Skin of body (tissue), 2 donors: Measurements from ENCODE around the gene EDDM13. TPM values are rescaled to one million over a fixed set of nuclear protein-coding genes. Genes with fewer than 3 reads are reported as not detected.
"Not testable (repeated sequence)": the region's sequence is repeated elsewhere in the genome, so short reads cannot be mapped to it uniquely, and the experiment has no call there.

Experiments
- DNase-seq: peaks from one replicate; lab custom pipeline; 2025; lab: John Stamatoyannopoulos, UW
- total RNA-seq: library from RNA; depleted of rRNA; stranded (reverse); fragments of >200 nt; gene quantifications from one replicate; pipeline ENCODE4 v1.2.3, GENCODE V29; 2014

The EDDM13 gene, protein sequence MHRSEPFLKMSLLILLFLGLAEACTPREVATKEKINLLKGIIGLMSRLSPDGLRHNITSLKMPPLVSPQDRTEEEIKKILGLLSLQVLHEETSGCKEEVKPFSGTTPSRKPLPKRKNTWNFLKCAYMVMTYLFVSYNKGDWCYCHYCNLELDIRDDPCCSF
- total RNA-seq, result 0.79 TPM

DNA sequence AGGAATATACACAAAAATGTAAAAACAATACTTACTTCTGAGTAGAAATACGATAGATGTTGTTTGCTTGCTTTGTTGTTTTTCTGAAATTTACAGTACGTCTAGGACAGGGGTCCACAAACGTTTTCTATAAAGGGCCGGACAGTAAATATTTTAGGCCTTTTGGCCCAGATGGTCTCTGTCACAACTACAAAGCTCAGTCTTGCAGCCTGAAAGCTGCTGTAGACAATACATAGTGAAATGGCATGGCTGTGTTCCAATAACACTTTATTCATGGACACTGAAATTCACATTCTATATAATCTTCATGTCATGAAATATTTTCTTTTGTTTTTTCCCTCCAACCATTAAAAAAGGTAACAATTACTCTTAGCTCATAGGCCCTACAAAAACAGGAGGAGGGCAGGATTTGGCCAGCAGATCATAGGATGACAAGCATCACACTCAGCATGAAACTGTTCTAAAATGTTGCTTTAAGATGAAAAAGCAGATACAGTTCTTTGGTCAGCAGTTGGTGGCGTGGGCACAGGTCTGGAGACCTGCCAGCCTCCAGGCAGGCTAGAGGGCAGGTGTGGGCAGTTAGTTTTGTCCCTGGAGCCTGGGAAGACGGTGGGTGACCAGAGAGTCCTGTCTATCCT lies at the start of gene EDDM13:
Gene EDDM13 (plus strand): TSS at position 588 of the 638 bp plus-strand sequence. CDS start 87 bp downstream, outside the sequence.
- DNase-seq, result no peak

DNA sequence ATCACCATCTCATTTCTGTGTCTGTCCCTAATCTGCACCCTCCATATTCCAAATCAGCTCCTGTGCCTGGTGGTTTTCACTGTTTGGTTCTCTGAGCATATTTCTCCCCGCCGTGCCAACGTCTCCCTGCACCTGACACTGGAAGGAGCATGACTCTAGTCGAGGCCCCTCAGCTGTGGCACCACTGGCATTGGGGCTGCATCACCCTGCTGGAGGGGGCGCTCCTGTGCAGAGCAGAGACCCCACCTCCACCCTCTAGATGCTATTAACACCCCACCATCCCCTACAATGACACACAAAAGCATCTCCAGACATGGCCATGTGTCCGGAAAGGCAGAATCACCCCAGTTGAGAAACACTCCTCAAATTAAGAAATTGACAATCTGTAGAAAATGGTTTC lies 49.6 kb upstream of the EDDM13 start:
- DNase-seq, result no peak

DNA sequence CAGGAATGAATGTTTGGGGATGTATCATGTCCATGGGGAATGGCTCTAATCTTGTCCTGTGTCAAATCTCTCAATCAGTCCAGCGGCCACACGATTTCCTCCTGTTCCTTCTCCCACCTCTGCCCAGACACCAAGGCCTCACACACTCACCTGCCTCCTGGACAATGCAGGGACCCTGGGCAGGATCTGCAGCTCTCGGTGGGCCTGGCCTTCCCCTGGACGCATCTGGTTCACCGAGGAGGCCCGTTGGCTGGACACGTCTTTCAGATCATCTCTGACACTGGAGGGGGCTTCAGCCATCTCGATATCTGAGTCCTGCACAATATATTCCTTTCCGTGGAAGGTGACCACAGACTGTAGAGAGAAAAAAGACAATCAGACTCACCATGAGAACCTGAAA lies 49.1 kb upstream of the EDDM13 start:
- no peak for DNase-seq

DNA sequence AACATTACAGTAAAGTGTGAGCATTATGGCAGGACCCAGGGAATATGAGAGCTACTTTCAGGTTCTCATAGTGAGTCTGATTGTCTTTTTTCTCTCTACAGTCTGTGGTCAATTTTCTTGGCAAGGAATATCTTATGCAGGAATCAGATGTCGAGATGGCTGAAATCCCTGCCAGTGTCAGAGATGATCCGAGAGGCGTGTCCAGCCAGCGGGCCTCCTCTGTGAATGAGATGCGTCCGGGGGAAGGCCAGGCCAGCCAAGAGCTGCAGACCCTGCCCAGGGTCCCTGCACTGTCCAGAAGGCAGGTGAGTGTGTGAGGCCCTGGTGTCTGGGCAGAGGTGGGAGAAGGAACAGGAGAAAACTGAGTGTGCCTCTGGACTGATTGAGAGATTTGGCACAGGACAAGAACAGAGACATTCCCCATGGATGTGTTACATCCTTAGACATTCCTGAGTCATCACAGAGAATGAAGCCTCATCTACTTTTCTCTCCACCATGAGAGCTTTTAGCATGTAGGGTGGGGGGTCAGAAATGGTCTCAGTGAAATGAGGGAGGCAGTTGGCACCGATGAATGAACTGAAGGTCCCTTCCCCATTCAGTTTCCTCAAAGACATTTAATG lies 27.3 kb upstream of the EDDM13 start:
- DNase-seq, result no peak

DNA sequence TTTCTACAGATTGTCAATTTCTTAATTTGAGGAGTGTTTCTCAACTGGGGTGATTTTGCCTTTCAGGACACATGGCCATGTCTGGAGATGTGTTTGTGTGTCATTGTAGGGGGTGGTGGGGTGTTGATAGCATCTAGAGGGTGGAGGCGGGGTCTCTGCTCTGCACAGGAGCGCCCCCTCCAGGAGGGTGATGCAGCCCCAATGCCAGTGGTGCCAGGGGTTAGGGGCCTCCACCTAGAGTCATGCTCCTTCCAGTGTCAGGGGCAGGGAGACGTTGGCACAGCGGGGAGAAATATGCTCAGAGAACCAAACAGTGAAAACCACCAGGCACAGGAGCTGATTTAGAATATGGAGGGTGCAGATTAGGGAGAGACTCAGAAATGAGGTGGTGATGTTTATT lies 26.8 kb upstream of the EDDM13 start:
- not testable (repeated sequence) for DNase-seq

DNA sequence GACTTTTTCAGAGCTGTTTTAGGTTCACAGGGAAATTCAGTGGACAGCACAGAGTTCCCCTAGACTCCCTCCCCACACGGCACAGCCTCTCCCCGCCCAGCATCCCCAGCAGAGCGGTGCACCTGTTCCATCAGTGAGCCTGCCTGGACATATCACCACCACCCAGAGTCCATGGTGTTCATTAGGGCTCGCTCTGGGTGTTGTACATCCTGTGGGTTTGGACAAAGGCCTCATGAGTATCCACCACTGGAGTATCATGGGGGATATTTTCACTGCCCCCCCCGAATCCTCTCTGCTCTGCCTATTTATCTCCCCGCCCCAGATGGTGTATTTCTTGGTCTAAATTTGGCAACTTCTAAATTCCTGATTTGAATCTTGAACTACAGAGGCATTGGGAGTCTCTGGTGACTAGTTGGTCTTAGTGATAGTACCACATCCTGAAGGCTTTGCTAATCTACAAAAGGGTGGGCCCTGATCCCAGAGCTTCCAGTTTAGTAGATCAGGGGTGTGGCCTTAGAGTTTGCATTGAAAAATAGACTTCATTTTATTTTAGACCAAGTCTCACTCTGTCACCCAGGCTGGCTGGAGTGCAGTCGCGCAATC lies 23.7 kb upstream of the EDDM13 start:
- not testable (repeated sequence) for DNase-seq

DNA sequence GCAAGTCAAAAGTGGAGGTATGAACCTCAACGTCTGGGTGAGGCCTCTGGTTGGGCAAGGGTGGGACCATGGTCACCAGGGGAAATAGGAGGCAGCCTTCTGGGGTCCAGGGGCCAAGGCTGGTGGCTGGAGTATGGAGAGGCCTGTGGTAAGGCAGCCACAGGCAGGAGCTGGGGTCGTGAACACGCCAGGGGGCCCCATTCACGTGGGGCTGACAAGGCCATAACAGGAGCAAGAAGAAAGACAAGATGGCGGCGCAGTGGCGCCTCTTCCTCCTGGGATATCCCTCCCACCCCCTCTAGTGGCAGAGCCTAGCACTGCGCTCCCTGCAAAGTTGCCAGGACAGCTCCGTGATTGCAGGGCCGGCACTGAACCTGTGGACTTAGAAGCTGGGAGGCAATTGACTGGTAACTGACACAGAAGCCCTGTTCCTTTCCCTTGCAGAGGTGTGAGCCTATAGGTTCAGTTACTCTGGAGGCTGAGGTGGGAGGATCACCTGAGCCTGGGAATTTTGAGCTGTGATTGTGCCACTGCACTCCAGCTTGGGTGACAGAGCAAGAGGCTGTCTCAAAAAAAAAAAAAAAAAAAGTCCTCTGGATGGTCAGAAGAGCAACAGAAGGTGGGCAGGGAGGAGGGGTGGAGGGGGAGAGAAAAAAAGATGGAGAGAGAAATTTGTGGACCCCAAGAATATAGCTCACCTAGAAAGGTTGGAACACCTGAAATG lies 19.7 kb upstream of the EDDM13 start:
- DNase-seq, result no peak

DNA sequence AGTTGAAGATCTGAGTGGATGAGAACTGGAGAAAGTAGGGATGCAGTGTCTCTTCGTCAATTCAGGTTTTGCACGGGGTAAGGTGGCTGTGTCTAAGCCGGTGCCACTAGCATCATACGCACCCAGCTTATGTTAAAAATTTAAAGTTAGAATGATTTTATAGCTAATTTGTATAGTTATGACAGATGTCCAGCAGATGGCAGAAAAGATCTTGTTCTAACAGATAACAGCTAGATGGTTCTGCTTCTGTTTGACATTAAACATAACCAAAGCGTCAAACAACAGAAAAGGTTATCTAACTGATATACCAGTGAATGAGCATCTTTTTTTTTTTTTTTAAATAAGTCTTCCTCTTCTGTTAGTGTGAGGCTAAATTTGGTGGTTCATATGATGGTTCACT lies 18.8 kb upstream of the EDDM13 start:
- peak; percentile 11 for DNase-seq

DNA sequence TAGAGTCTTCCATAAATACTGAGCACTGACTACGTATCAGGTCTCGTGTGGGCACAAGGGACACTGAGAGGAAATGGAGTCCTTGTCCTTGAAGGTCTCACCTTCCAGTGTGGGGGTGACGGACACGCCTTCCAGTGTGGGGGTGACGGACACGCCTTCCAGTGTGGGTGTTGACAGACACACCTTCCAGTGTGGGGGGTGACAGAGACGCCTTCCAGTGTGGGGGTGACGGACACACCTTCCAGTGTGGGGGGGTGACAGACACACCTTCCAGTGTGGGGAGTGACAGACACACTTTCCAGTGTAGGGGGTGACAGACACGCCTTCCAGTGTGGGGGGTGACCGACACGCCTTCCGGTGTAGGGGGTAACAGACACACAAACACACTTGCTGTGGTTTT lies 14.3 kb upstream of the EDDM13 start:
- no peak for DNase-seq

DNA sequence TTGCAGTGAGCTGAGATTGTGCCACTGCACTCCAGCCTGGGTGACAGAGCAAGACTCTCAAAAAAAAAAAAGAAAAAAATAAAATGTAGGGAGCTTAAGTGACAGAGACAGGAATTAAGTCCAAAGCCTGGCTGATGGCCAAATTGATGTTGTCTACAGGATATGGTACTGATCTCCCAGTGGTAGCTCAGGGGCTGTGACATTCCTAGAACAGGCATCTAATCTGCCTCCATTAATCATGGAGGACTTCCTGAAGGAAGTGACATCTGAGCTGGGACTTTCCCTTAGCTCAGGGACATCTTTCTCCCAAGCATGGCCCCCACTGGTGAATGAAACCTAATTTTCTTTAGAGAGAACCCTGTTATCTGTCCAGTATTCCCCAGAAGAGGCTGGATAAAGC lies 11.4 kb upstream of the EDDM13 start:
- no peak for DNase-seq

DNA sequence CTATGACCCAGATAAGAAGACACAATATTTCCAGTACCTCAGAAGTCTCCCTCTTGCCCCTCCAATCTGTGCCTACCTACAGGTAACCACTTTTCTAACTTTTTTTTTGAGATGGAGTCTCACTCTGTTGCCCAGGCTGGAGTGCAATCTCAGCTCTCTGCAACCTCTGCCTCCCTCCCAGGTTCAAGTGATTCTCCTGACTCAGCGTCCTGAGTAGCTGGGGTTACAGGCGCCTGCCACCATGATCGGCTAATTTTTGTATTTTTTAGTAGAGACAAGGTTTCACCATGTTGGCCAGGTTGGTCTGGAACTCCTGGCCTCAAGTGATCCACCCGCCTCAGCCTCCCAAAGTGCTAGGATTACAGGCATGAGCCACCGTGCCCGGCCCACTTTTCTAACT lies 10.6 kb upstream of the EDDM13 start:
- not testable (repeated sequence) for DNase-seq

DNA sequence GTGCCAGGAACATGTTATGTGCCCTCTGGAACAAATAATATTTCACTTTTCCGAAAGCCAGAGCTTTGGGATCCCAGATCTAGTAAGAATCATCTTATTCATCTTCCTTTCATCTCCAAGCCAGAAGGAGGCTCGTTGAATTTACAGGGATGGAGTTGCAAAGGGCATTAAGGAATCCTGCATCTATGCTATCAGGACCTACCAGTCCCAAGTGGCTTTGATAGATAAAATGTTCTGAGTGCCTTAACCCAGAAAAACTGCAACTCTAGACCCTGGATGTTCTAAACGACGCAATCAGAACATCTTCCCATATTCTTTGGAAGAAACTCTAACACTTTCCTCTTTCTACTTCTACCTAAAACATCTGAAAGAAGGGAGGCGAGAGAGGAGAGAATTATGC lies 9.2 kb upstream of the EDDM13 start:
- no peak for DNase-seq

DNA sequence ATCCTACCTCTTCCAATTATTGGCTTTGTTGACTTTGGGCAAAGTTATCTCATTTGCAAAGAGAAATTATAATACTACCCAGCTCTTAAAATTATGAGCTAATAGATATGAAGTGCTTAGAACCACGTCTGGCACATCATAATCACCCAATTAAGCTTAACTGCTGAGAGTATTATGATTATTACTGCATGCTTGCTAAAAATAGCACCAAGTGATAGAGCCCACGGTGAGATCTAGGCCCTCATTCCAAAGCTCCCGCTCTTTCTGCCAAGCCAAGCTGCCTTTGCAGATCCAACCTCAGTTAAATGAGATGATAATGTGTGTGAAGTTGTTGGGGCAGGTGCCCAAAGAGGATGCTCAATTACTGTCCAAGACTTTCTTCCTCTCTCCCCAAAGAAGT lies 6.5 kb upstream of the EDDM13 start:
- DNase-seq, result no peak

DNA sequence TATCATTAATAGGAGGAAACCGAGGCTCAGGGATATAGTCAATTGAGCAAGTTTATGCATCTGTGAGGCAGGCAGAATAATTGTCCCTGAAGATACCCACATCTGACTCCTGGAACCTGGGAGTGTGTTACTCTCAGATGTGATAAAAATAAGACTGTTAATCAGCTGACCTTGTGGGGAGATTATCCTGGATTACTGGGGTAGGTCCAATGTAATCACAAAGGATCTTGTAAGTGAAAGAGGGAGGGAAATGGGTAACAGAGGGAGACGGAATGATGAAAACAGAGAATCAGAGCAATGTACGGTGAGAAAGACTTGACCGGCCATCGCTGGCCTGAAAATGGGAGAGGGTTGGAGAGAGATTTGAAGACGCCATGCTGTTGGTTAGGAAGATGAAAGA lies 3.2 kb upstream of the EDDM13 start:
- DNase-seq, result no peak

DNA sequence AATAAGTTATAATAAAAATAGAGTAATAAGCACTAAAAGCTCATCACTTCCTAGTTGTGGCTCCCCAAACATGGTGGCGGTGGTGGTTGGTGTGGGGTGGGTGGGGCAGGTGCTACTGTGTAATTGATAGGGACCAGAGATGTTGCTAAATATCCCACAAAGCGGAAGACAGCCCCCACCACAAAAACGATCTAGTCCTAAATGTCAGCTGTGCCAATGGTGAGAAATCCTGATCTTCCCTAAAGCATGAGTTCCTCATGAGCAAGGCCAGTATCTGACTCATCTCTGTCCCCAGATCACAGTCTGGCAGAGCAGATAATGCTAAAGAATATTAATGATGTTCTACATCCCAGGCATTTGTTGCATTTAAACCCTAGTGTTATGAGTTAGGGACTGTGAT lies 1.9 kb upstream of the EDDM13 start:
- DNase-seq, result no peak

DNA sequence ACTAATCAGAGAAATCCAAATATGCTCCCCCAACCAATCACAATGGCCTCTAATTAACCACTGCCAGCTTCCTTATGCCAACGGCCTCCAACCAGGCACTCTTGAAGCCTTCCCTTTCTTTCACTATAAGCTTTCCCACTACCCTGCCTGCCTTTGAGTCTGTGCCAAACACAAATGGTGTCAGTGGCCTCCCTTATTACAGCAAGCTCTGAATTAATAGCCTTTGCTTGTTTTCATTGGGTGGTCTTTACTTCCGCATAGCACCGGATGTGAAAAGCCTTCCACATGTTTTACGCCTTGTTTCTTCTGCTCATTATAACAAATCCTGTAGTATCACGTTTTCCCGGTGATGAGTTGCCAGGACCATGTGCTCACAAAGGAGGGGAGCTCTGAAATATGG lies 1.4 kb upstream of the EDDM13 start:
- no peak for DNase-seq

DNA sequence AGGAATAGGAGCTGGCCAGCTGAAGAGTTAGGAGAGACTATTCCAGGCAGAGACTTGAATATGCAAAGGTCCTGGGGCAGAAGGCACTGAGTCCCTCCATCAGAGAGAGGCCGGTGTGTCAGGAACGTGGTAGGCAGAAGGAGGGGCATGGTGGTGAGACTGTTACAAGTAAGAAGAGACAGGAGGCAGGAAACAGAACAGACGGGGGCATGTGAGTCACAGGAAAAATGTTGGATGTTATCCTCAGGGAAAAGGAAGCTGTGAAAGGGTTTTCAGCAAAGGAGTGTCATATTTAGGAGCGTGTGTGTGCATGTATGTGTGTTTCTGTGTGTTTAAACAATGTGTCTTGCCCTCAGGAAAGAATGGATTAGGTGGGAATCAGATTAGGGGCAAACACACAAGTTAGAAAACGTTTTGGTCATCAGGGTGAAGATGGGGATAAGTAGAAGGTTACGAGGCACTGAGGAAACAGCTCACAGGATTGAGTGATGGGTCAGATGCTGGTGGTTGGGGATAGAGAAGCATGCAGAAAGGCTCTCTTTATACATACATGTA lies 1.1 kb downstream of the EDDM13 start:
- DNase-seq, result no peak

DNA sequence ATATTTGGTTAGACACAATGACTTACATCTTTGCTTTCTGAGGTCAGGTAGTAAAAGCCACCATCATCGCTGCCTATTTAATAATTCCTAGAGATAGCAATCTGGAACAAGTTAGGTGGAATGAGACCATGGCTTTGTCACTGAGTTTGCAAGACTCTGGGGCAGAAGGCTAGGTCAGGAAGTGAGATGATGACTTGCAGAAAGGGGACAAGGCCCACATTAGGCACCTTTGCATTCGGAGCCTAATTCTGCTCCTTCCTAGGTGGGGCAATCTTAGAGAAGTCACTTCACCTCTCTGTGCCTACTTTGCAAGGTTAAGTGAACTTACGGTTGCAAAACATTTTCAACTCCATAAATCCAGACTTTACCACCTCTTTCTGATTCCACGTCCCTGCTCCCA lies 10.3 kb downstream of the EDDM13 start:
- DNase-seq, result no peak

DNA sequence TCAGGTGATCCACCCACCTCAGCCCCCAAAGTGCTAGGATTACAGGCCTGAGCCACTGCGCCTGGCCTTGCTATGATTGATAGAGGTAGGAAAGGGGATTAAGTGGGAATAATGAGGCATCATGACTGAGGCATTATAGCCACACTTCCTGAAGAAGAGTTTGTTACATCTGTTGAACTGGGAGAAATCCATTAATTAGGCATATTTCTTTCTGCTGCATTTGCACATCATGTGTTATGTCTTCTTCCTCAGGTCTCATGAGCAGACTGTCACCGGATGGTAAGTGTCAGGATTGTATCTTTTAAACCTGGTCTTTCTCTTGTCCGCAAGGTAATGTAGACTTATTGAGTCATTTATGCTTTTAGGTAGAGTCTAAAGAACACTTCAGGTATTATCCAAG lies 12.2 kb downstream of the EDDM13 start:
- DNase-seq, result no peak

DNA sequence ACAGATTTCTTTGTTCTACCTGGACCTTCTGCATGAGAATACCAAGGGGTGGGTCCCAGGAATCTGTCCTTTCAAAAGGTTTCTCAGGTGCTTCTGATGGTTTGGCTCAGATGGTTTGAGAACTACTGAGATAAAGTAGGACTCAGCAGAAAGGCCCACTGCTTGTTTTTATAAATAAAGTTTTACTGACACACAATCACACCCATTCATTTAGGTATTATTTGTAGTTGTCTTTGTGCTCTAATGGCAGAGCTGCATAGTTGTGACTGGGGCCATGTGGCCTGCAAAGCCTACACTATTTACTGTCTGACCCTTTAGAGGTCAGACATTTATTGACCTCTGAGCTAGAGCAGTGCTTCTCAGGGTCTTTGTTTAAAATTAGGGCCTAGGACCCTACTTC lies 17.6 kb downstream of the EDDM13 start:
- DNase-seq, result no peak

DNA sequence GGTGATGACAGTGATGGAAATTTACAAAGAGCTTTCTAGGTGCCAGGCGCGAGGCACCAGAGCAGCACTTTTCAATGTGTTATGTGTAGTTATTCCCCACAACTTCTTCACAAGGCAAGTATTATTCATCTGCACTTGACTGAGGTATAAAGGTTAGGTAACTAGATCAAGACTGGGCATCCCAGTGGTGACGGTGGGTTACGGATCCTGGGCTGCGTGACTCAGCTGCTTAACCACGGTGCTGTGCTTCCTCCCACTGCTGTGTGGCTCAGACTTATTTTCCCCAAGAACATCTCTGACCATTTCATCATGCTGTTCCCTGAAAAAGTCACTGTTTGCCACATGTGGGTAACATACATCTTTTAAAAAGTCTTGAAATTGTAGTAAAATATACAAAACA lies 19.3 kb downstream of the EDDM13 start:
- no peak for DNase-seq

DNA sequence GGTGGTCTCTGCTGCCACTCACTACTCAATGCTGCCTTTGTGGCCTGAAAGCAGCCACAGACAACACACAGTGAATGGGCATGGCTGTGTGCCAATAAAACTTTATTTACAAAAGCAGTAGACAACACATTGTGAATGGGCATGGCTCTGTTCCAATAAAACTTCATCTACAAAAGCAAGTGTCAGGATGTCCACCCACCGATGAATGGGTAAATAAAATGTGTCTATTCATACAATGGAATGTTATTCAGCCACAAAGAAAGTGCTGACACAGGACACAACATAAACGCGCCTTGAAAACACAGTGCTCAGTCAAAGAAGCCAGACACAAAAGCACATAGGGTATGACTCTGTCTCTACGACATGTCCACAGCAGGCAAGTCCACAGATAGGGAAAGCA lies 22.0 kb downstream of the EDDM13 start:
- no peak for DNase-seq
